ENCODE results near the gene SHFL. TPM values are rescaled to one million over a fixed set of nuclear protein-coding genes. Genes with fewer than 3 reads are reported as not detected.
A peak's percentile ranks its signal among the peaks of the same experiment; 100 is the strongest.

The SHFL gene
- total RNA-seq, 1 donor from 2014 or later, result 8.2 TPM

DNA sequence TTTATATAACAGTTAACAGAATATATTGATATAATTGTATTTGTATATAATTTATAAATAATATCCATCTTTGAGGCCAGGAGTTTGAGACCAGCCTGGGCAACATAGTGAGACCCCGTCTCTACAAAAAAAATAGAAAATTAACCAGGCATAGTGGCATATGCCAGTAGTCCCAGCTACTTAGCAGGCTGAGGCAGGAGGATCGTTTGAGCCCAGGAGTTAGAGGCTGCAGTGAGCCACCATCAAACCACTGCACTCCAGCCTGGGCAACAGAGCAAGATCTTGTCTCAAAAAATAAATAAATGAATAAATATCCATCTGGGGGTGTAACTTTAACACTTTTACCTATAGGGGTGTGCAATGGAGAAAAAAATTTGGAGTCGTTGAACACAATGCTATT is 1.3 kb upstream of the SHFL start:
- no peak for DNase-seq
- ATAC-seq, result no peak
- intact Hi-C loops (cut with micrococcal nuclease), result no loop called here

DNA sequence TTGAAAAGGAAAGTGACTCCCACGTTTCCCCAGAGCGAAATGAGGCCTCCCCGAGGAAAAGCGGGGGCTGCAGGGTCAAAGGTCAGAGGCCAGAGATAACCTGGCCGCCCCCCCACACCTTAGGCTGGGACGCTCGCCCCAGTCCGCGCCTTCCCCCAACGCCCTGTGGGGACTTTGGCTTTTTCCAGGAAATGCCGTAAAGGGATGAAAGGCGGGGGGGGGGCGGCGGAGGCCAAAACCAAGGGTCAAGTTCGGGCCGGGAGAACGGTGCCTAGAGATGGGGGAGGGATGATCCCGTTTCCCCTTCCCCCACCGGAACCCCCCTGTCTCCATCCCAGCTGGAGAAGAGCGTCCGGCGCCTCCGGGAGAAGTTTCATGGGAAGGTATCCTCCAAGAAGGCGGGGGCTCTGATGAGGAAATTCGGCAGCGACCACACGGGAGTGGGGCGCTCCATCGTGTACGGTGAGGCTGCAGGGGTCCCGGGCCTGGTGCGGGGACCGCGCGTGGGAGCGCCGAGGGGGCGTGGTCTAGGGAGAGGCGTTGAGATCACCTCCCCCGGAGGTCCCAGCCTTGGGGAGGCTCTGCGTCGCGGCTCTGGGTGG is 575 bp downstream of the SHFL start:
- ATAC-seq, result peak; percentile 32
- no peak for DNase-seq
- intact Hi-C loops (cut with micrococcal nuclease), result no loop called here

DNA sequence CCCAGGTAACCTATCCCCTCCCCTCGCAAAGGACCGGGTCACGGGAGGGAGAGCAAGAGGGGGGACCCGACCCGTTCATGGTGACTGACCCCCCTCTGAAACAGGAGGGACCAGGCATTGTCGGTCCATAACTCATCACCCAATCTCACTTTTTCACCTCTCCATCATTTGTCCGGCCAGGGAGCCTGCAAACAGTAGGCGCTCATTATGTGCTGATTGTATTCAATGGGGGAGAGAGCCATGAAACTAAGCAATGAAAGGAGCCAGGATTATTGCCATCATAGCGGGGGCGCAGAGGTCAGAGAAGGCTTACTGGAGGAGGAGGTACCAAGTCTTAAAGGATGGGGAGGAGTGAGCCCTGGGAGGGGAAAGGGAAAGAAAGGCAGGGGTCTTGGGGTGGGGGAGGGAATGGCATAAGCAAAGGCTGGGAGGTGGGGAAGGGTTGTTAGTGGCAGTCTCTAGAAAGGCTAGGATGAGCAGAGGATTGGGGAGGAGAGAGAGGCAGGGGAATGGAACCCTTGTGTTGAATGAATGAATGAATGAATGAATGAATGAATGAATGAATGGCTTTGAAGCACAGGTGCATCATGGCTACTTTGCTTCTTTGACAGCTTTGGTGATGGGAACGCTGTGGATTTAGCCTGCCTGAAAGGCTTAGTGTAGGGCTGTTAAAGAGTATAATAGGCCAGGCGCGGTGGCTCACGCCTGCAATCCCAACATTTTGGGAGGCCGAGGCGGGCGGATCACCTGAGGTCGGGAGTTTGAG is 1.4 kb downstream of the SHFL start:
- ATAC-seq, result no peak
- DNase-seq, result no peak
- intact Hi-C loops (cut with micrococcal nuclease), result no loop called here

DNA sequence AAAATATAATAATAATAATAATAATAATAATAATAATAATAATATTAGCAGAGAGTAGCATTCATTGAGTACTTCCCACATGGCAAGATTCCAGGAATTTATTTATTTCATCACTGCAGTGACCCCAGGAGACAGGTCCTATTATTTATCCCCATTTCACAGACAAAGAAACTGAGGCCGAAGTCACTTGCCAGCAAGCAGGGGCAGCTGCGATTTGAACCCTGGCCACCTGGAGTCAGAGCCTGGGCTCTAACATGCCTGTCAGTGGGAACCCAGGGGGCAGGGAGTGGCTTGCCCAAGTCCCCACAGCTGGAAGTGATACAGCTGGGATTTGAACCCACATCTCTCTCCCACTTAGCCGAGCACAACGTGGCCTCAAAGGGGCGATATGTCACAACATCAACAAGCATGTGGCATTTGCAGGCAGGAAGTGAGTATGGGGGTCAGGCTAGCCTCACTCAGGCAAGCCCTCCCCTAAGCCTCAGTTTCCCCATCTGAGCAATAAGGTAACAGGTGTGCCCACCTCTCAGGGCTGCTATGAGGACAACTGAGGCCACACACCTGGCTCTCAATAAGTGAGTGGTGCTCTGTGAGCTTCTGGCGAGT is 2.9 kb downstream of the SHFL start:
- ATAC-seq (no peak), DNase-seq (no peak)
- intact Hi-C loops (cut with micrococcal nuclease), result no loop called here

DNA sequence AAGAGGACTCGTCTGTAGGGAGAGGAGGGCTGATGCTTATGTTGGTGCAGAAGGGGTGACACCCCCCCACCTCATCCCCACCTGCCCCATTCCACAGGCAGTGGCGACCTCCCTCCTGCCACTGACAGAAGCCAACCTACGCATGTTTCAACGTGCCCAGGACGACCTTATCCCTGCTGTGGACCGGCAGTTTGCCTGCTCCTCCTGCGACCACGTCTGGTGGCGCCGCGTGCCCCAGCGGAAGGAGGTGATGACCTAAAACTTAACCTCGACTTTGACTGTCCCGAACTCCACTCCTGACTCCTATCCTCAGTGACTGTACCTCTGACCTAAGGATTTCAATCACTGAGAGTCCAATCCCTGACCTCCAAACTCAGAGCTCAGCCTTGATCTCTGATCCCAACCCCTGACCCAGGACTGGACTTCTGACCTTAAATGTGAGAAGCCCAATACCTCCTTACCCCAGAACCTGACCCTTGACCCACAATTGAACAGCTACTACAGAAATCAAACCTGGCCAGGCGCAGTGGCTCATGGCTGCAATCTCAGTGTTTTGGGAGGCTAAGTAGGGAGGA is 3.8 kb downstream of the SHFL start:
- DNase-seq (no peak), ATAC-seq (no peak)
- intact Hi-C loops (cut with micrococcal nuclease), result no loop called here

DNA sequence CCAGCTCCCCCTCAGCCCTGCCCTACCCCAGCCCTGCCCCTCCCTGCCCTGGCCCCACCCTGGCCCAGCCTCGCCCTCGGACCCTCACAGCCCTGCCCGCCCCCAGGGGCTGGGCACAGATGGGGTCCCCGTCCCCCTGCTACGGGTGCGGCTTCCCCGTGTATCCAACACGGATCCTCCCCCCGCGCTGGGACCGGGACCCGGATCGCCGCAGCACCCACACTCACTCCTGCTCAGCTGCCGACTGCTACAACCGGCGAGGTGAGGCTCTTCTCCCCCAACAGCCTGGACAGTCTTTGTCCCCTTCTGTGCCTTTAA is 5.2 kb downstream of the SHFL start:
- intact Hi-C loops (cut with micrococcal nuclease), result no loop called here
- no peak for DNase-seq
- no peak for ATAC-seq

DNA sequence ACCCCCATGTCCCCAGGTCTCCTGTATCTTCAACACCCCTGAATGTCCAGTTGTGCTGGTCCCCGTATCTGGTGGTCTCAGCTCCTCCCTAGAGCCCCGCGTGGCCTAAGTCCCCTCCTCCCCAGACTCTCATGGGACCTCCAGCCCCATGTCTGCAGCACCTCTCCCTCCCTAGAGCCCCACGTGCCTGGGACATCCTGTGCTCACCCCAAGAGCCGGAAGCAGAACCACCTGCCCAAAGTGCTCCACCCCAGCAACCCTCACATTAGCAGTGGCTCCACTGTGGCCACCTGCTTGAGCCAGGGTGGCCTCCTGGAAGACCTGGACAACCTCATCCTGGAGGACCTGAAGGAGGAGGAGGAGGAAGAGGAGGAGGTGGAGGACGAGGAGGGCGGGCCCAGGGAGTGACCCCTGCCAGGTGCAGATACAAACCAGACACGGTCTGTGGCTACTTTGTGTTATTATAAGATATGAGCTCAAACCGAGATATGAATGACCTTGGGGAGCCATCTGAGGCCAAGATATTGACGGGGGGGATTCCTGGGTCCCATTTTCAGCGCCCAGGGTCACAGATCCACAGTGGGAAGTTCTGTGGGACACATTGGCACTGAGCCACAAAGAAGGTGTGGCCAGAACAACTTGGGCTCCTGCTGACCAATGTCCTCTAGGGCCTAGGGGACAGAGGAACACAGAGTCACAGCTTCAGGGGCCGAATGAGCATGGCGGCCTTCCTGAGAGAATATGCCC is 6.0 kb downstream of the SHFL start:
- intact Hi-C loops (cut with micrococcal nuclease), result no loop called here
- DNase-seq (no peak), ATAC-seq (no peak)

DNA sequence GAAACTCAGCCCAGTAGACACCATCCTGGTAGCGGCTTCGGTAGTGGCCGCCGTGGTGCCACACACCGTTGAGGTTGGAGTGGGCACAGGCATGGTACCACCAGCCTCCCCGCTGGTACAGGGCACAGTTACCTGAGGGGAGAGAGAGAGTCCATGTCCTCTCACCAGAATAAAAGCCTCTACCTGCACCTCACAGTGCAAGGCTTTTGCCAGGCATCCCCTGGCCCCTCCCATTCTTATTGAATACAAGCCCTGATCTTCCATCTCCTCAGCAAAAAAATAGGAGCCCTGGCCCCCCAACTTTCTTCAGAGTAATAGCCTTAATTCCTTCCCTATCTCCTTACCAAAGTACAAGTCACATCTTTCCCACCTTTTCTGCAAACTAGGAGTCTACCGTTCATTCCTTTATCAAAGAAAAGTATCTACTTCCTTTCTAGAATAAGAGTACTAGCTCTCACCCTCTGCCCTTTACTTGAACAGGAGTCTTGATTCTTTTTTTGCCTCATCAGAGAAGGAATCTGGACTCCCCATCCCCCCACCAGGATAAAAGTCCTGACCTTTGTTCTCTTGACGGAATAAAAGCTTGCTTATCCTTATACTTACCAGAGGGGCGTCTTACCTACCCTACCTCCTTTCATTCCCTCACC is 6.7 kb downstream of the SHFL start:
- ATAC-seq (no peak), DNase-seq (no peak)
- intact Hi-C loops (cut with micrococcal nuclease), result no loop called here

DNA sequence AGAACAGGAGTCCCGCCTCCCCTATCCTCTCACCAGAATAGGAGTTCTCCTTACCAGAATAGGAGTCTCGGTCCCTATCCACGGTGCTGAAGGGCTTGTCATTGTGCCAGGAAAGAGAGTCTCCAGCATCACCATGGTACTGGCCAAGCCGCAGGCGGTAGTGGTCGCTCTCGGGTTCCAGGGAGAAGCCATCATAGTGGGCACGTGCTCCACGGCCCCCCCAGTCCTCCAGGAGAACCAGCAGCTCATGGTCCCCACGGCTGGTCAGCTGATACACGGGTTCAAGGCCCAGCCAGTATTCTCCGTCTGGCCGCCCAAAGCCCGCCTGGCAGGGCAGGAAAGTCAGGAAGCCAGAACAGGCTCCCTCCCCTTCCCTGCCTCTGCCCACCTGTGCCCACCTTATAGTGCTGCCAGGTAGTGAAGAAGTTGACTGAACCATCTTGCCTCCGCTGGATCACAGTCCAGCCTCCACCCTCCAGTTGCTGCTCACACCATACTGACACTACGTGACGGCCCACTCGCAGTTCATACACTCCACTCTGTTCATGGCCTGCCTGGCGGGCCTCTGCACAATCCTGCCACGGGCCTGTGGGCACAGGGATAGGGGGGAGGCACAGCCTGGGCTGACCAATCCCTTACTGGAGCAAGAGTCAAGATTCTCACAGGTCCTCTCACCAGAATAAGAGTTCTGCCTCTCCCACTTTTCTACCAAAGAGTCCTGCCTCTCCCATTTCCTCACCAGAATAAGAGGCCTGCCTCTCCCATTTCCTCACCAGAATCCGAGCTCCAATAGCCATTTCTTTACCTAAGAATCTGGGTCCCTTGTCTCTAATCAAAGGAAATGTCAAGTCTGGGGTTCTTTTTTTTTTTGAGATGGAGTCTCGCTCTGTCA is 7.4 kb downstream of the SHFL start:
- intact Hi-C loops (cut with micrococcal nuclease), result no loop called here
- DNase-seq (no peak), ATAC-seq (no peak)

DNA sequence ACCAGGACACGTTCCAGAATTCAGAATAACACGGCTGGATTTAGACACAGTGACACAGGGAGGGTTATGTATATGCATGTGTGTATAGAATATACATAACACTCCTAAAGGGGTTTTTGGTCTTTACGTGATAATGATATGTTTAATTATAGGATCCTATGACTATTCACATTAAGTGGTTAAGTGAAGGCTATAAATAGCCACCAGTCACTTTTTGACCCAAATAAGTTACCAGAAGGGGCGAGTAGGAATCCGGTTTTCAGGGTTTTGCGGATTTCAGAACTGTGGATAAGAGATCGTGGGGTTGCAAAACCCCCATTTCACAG is 9.5 kb downstream of the SHFL start:
- ATAC-seq (no peak), DNase-seq (no peak)
- intact Hi-C loops (cut with micrococcal nuclease), result no loop called here

DNA sequence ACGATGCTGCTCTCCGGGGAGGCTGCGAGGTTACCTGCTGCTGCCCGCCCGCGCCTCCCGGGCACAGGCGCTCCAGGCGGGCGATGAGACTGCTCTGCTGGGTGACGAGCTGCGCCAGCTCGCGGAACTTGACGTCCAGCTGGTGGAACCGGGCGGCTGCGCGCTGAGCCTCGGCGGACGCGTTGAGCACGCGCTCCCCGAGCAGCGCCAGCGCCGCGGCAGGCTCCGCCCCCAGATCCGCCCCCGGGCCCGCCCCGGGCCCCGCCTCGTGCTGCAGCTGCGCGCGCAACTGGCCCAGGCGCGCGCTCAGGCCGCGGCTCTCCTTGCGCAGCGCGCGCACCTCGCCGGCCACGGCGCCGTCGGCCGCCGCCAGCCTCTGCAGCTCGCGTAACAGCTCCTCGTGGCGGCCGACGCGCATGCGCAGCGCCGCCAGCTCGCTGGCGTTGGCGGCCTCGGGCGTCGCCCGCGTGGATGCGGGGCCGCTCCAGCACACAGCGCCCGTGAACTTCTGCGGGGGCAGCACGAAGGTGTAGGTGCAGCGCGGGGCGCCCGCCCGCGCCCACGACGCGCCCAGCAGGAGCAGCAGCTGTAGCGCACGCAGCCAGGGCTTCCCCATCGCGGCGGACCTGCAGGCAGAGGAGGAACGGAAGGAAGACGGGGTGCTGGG is 10.0 kb downstream of the SHFL start:
- intact Hi-C loops (cut with micrococcal nuclease), result no loop called here
- DNase-seq, result peak; percentile 95
- ATAC-seq, result peak; percentile 90

DNA sequence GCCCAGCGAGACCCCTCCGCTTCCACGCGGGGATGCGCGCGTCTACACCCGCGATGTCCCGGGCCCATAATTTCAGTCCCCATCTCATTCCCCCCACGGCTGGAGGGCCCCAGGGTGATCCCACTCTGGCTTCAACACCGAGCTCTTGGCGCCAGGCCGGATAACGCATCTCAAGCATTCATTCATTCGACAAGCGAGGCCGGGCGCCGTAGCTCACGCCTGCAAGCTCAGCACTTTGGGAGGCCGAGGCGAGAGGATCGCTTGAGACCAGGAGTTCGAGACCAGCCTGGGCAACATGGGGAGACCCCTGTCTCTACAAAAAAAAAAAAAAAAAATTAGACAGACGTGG is 10.5 kb downstream of the SHFL start:
- ATAC-seq (no peak), DNase-seq (peak; percentile 53)
- intact Hi-C loops (cut with micrococcal nuclease), result no loop called here

DNA sequence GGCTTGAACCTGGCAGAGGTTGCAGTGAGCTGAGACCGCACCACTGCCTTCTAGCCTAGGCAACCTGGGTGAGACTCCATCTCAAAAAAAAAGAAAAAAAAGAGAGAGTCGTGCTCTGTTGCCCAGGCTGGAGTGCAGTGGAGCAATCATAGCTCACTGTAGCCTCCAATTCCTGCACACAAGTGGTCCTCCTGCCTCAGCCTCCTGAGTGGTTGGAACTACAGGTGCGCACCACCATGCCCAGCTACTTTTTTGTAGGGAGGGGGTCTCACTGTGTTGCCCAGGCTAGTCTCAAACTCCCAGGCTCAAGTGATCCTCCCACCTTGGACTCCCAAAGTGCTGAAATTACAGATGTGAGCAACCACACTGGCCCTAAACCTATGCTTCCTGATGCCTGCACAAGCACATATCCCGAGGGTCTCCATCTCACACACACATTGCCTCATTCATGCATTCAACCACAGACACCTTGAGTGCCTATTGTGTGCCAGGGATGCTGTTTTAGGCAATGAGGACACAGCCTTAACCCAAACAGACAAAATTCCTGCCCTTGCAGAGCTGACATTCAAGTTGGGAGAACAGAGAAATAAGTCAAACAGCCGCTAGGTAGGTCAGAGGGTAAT is 14.2 kb downstream of the SHFL start:
- ATAC-seq (no peak), DNase-seq (no peak)
- intact Hi-C loops (cut with micrococcal nuclease), result no loop called here

DNA sequence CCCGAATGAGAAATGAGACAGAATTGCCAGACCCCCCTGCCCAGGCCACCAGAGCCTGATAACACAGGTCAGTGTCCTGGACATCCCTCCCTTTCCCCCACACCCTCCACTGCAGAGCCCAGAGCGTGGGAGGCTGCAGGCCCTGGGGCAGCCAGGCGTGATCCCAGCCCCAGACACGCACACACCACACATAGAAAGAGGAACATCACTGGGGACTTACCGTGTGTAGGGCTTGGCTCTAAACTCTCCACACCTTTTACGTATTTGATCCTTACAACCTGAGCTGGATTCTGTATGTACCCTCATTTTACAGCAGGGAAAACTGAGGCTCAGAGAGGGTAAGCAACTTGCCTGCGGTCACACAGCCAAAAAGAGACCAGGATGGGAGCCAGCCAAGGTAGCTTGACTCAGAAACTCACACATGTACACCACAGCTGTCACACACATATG is 16.7 kb downstream of the SHFL start:
- DNase-seq (no peak), ATAC-seq (no peak)
- intact Hi-C loops (cut with micrococcal nuclease), result no loop called here

DNA sequence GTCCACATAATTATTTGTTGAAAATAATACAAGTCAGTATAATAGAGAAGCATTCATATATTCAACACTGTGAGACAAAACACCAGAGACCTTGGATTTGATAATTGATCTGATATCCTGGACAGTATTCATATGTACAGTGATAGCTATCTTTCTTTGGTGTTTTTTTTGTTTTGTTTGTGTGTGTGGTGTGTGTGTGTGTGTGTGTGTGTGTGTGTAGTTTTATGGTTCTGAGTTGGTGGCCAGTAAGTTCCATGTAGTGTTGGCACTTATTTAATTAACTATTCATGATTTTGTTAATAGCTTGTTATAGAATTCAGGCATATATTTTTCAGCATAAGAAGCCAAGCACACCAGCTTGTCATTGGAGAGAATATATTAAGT is 18.0 kb downstream of the SHFL start:
- no peak for ATAC-seq
- no peak for DNase-seq
- intact Hi-C loops (cut with micrococcal nuclease), result no loop called here

DNA sequence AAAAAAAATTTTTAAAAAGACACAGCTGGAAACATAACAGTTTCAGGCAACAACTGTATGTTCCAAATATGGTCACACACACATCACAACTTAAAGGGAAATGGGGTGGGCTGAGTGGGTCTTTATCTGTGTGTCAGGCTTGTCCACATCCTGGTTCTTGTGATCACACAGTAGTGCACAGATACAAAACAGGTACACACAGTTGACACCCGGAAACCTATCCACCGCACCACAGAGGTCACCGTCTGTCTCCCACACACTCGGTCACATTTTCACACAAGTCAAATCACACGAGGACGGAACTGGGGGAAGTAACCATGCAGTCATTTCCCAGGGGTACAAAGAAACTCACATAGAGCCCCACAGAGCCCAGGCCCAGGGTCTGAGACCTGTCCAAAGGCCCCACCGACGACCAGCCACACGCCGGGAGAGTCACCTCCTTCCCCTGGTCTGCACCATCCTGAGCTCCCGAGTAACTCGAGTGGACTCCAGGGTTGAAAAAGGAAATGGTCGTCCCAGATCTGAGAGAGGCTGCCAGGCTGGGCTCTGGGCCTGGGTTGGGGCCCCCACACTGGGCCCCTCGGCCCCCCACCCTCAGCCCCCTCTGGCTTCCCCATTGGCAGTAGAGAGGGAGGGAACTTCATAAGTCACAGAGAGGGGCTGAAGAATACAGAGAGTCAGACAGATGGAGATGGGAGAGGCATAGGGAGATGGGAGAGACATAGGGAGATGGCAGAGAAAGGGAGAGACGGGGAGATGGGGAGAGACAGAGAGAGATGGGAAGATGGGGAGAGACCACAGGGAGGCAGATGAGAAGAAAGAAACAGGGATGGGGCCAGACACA is 18.8 kb downstream of the SHFL start:
- intact Hi-C loops (cut with micrococcal nuclease), result no loop called here
- no peak for DNase-seq
- ATAC-seq, result no peak

DNA sequence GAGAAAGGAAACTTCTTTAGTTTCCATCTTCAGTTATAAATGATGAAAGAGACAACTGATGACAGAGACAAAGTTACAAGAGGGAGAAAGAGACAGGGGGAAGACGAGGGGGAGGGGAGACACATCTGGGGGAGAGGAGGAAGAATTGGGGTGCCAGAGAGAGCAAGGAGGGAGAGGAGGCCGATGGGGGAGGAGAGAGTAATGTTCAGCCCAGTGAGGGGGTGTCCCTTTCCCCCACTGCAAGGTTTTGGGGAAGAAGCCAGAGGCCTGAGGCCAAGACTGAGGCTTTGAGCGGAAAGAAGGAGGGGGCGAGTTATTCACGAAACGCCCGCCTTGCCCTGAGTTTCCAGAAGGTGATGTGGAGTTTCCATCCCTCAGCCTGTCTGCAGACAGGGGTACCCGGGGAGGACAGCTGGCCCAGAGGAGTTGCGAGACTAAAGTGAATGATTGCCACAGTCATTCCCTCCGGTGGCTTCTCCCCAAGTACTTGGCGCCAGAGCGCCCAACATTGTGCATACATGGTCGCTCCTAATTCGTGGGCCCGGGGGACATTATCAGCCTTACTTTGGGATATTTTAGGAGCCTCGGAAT is 19.5 kb downstream of the SHFL start:
- intact Hi-C loops (cut with micrococcal nuclease), result no loop called here
- peak; percentile 2 for ATAC-seq
- no peak for DNase-seq
